ENCODE results near the gene SOAT1. TPM values are rescaled to one million over a fixed set of nuclear protein-coding genes. Genes with fewer than 3 reads are reported as not detected.

Gene SOAT1
- total RNA-seq, 1 experiment from 2014 or later = 7.5 TPM

DNA sequence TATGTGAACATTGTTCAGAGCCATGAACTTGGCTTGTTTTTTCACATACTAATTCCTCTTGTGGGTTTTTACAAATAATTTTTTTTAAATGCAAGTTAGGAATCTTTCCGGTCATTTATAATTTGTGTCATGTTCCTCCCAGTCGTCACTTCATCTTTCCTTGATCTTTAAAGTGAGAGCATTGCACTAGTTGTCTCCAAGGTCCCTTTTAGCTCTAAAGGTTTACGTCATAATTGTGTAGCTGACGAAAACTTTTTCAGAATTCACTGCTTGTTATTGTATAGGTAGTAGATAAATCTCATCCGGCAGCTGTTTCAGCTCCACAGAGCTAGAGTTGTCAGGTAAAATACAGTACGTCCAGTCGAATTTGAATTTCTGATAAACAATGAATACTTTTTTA, 33.6 kb downstream of the SOAT1 start:
- Histone ChIP-seq H2BK5ac (ENCODE audit: insufficient read length, low read length) (no peak overlapping the region), H3T11ph (ENCODE audit: low read length) (no peak overlapping the region), H2BK20ac (ENCODE audit: low read depth, low read length, poor library complexity, severe bottlenecking) (no peak overlapping the region), H2AK5ac (ENCODE audit: insufficient read length, low read length) (no peak overlapping the region), H3K14ac (ENCODE audit: insufficient read depth, low read length) (no peak overlapping the region), H3K4me1 (ENCODE audit: insufficient read depth, low read length) (no peaks in the 10 kb centered on the region), H3K9ac (ENCODE audit: extremely low read depth, insufficient read length, low read length) (no peak overlapping the region), H4K8ac (replicated peaks; ENCODE audit: insufficient read length, low read depth, low read length) (no peak overlapping the region), H3K23me2 (ENCODE audit: insufficient read length, low read depth, low read length, poor library complexity, severe bottlenecking) (no peaks in the 10 kb centered on the region), H3K79me2 (ENCODE audit: insufficient read depth, low read length) (no peaks in the 10 kb centered on the region), H2AFZ (ENCODE audit: low read length) (no peak overlapping the region), H3K4me2 (ENCODE audit: insufficient read depth, insufficient read length, low read length) (no peak overlapping the region), H3K4ac (ENCODE audit: low read depth, low read length) (no peak overlapping the region), H2BK15ac (ENCODE audit: low read depth, low read length) (no peak overlapping the region), H3K18ac (ENCODE audit: insufficient read length, low read depth, low read length) (no peak overlapping the region), H3K27ac (ENCODE audit: insufficient read length, low read depth, low read length) (no peak overlapping the region), H3K9me3 (ENCODE audit: control insufficient read depth, low read depth, low read length) (no peaks in the 10 kb centered on the region), H2BK12ac (ENCODE audit: insufficient read length, low read depth, low read length) (no peak overlapping the region), H2BK120ac (ENCODE audit: low read depth, low read length, poor library complexity, severe bottlenecking) (no peak overlapping the region), H4K5ac (ENCODE audit: insufficient read length, low read depth, low read length) (no peak overlapping the region), H4K20me1 (ENCODE audit: control insufficient read depth, insufficient read depth, insufficient read length) (no peaks in the 10 kb centered on the region), H4K91ac (ENCODE audit: insufficient read length, low read depth, low read length) (no peak overlapping the region), H3K27me3 (ENCODE audit: insufficient read depth, low read length) (no peaks in the 10 kb centered on the region), H3K23ac (ENCODE audit: insufficient read length, low read depth, low read length) (no peak overlapping the region), H3K79me1 (ENCODE audit: insufficient read depth, low read depth, low read length, poor library complexity, severe bottlenecking) (no peaks in the 10 kb centered on the region), H3K56ac (ENCODE audit: insufficient read length, low read depth, low read length) (no peak overlapping the region)
- H3K4me1 Mint-ChIP-seq = peaks cover 9 to 11% of the 10 kb centered on the region in 2 experiments
- peaks cover 0 to 8% (median 6%) of the 10 kb centered on the region in 3 experiments; a peak in 5 of 7 replicates for H3K36me3 Mint-ChIP-seq (ENCODE audit: insufficient read depth in 1 of 3, low read depth in 3 of 3)
- H3K27ac Mint-ChIP-seq = no peak overlapping the region
- H3K27me3 Mint-ChIP-seq (ENCODE audit: low read depth) = no peaks in the 10 kb centered on the region
- TF ChIP-seq CTCF (conservative IDR thresholded peaks at IDR 0.05) = no peak
- peaks cover 4 to 6% of the 10 kb centered on the region in 2 experiments; a peak in 3 of 5 replicates for H3K9me3 Mint-ChIP-seq
- no CpG with 5 or more reads among the region's 7 CpGs for WGBS (ENCODE audit: extremely low coverage, insufficient read length, low lambda C conversion rate)
- H3K4me3 Mint-ChIP-seq = no peak overlapping the region
- no peak for DNase-seq

Measured in H9 (cell line).